KMS-11 (cell line): ENCODE measurements around the gene KRT85.

ENCODE experiments used
- H2AFZ ChIP-seq: fragments of 200-600 bp; sonication (generic); 2 replicates; pipeline ENCODE4 v1.6.1; 2016; ENCODE audit warnings: antibody characterized with exemption, mixed run types, low read depth
- H3K27ac ChIP-seq: fragments of 200-600 bp; sonication (generic); 2 replicates; pipeline ENCODE4 v1.6.1; 2016; ENCODE audit warnings: mild to moderate bottlenecking, mixed run types
- H3K27me3 ChIP-seq: fragments of 200-600 bp; sonication (generic); 2 replicates; pipeline ENCODE4 v1.6.1; 2017; ENCODE audit warnings: mild to moderate bottlenecking, low read depth, mixed run types, moderate library complexity; ENCODE audit not compliant: insufficient read depth
- H3K36me3 ChIP-seq: fragments of 200-600 bp; sonication (generic); 2 replicates; pipeline ENCODE4 v1.6.1; 2017; ENCODE audit warnings: mild to moderate bottlenecking, mixed run types; ENCODE audit not compliant: insufficient read depth
- H3K4me1 ChIP-seq: fragments of 200-600 bp; sonication (generic); 2 replicates; pipeline ENCODE4 v1.6.1; 2016; ENCODE audit warnings: mild to moderate bottlenecking, low read depth, mixed run types; ENCODE audit not compliant: poor library complexity, severe bottlenecking
- H3K4me2 ChIP-seq: fragments of 200-600 bp; sonication (generic); 2 replicates; pipeline ENCODE4 v1.7.0; 2016; ENCODE audit warnings: mild to moderate bottlenecking, mixed run types
- H3K4me3 ChIP-seq: fragments of 200-600 bp; sonication (generic); IDR thresholded peaks from 2 replicates; pipeline ENCODE4 v1.6.1; 2017; ENCODE audit warnings: low read depth, low read length, mixed read lengths; ENCODE audit not compliant: insufficient read depth
- H3K79me2 ChIP-seq: fragments of 200-600 bp; sonication (generic); 2 replicates; pipeline ENCODE4 v1.6.1; 2016; ENCODE audit warnings: low read depth, mixed run types; ENCODE audit not compliant: insufficient read depth
- H3K9ac ChIP-seq: fragments of 200-600 bp; sonication (generic); 2 replicates; pipeline ENCODE4 v1.6.1; 2016; ENCODE audit warnings: mild to moderate bottlenecking, mixed run types
- H4K20me1 ChIP-seq: fragments of 200-600 bp; sonication (generic); 2 replicates; pipeline ENCODE4 v1.6.1; 2016; ENCODE audit warnings: mild to moderate bottlenecking, mixed run types; ENCODE audit not compliant: insufficient read depth
- TF ChIP-seq, protein P1 (sequence below): fragments of 200-600 bp; sonication (generic); conservative IDR thresholded peaks from 2 replicates; pipeline ENCODE4 v1.6.1; 2017; ENCODE audit warnings: low read depth, mild to moderate bottlenecking, antibody characterized with exemption, low read length, moderate library complexity, mixed read lengths

KRT85 gene

DNA sequence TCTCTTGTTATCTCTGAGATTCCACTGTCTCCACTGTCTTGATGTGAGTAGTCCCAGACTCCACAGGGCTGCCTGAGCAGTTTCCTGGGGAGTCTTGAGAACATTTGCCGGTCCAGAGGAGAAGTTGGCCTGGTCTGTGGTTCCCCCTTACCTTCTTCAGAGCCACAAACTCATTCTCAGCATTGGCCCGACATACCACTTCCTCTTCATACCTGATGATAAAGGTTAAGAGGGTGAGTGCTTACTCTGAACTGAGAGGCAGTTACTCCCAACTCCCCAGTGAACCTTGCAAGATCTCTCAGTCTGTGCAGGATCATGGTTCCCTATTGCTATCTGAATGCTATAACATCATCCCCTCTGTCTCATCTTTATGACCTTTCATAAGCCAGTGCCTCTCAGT is 15.6 kb upstream of the KRT85 start:
- no peak overlapping the region for H2AFZ ChIP-seq
- H3K27me3 ChIP-seq = peaks cover 41% of the 10 kb centered on the region; the same call in 1 of the 2 replicates
- H4K20me1 ChIP-seq = no peaks in the 10 kb centered on the region
- no peaks in the 10 kb centered on the region for H3K36me3 ChIP-seq
- no peaks in the 10 kb centered on the region for H3K4me1 ChIP-seq
- H3K4me3 ChIP-seq = no peak overlapping the region
- H3K4me2 ChIP-seq = no peak overlapping the region
- H3K27ac ChIP-seq = no peak overlapping the region
- TF ChIP-seq, protein P1, sequence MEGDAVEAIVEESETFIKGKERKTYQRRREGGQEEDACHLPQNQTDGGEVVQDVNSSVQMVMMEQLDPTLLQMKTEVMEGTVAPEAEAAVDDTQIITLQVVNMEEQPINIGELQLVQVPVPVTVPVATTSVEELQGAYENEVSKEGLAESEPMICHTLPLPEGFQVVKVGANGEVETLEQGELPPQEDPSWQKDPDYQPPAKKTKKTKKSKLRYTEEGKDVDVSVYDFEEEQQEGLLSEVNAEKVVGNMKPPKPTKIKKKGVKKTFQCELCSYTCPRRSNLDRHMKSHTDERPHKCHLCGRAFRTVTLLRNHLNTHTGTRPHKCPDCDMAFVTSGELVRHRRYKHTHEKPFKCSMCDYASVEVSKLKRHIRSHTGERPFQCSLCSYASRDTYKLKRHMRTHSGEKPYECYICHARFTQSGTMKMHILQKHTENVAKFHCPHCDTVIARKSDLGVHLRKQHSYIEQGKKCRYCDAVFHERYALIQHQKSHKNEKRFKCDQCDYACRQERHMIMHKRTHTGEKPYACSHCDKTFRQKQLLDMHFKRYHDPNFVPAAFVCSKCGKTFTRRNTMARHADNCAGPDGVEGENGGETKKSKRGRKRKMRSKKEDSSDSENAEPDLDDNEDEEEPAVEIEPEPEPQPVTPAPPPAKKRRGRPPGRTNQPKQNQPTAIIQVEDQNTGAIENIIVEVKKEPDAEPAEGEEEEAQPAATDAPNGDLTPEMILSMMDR = no peak
- H3K79me2 ChIP-seq = no peaks in the 10 kb centered on the region
- H3K9ac ChIP-seq = no peak overlapping the region

GRCh38 chr12:52381206-52381605 is 13.9 kb upstream of the KRT85 start:
- TF ChIP-seq, protein P1 = no peak
- Histone ChIP-seq H3K4me3 (no peak overlapping the region), H3K27me3 (peaks cover 34% of the 10 kb centered on the region; the same call in 1 of the 2 replicates)

DNA sequence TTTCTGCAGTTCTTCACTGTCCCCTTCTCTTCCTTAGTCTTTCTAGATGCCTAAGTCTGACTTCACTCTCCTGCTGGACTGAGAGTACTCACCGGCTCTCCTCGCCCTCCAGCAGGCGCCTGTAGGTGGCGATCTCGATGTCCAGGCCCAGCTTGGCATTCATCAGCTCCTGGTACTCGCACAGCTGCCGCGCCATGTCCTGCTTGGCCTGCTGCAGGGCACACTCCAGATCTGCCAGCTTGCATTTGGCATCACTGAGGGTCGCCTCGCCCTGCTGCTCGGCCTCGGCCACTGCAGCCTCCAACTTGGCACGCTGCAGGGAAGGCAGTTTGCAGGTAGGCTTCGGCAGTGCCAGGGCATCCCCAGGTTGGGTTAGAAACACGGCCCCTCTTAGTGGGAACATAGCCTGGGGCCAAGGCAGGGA is 13.0 kb upstream of the KRT85 start:
- H2AFZ ChIP-seq = no peak overlapping the region
- no peaks in the 10 kb centered on the region for H3K36me3 ChIP-seq
- H3K4me2 ChIP-seq = no peak overlapping the region
- H3K27ac ChIP-seq = no peak overlapping the region
- H3K4me3 ChIP-seq = no peak overlapping the region
- no peak overlapping the region for H3K9ac ChIP-seq
- TF ChIP-seq, protein P1 = peak; percentile 37; the same call in 1 of the 2 replicates
- H3K4me1 ChIP-seq = no peaks in the 10 kb centered on the region
- no peaks in the 10 kb centered on the region for H3K79me2 ChIP-seq
- H4K20me1 ChIP-seq = no peaks in the 10 kb centered on the region
- peaks cover 40% of the 10 kb centered on the region; the same call in 1 of the 2 replicates for H3K27me3 ChIP-seq

More at GRCh38 chr12:52381206-52381605, 13.9 kb upstream of the KRT85 start:
- Histone ChIP-seq H3K4me1 (no peaks in the 10 kb centered on the region), H3K79me2 (no peaks in the 10 kb centered on the region), H3K36me3 (no peaks in the 10 kb centered on the region), H3K9ac (no peak overlapping the region), H2AFZ (no peak overlapping the region), H3K27ac (no peak overlapping the region), H4K20me1 (no peaks in the 10 kb centered on the region), H3K4me2 (no peak overlapping the region)

GRCh38 chr12:52379536-52379935 is 12.3 kb upstream of the KRT85 start:
- TF ChIP-seq, protein P1 = no peak
- Histone ChIP-seq H3K9ac (no peak overlapping the region), H3K27ac (no peak overlapping the region), H3K79me2 (no peaks in the 10 kb centered on the region), H4K20me1 (no peaks in the 10 kb centered on the region), H3K36me3 (no peaks in the 10 kb centered on the region), H3K4me1 (no peaks in the 10 kb centered on the region), H3K4me2 (no peak overlapping the region), H3K4me3 (no peak overlapping the region), H2AFZ (no peak overlapping the region), H3K27me3 (peaks cover 41% of the 10 kb centered on the region; the same call in 1 of the 2 replicates)
